HPDE6-E6E7 (cell line): Measurements from ENCODE around the gene RIMBP3B.
"Not testable (repeated sequence)": the region's sequence is repeated elsewhere in the genome, so short reads cannot be mapped to it uniquely, and the experiment has no call there.

Experiments used
- DNase-seq: peaks from one replicate; pipeline ENCODE4 v3.0.0; 2011; ENCODE audit warnings: missing footprints; ENCODE audit errors: extremely low spot score

RIMBP3B gene, protein sequence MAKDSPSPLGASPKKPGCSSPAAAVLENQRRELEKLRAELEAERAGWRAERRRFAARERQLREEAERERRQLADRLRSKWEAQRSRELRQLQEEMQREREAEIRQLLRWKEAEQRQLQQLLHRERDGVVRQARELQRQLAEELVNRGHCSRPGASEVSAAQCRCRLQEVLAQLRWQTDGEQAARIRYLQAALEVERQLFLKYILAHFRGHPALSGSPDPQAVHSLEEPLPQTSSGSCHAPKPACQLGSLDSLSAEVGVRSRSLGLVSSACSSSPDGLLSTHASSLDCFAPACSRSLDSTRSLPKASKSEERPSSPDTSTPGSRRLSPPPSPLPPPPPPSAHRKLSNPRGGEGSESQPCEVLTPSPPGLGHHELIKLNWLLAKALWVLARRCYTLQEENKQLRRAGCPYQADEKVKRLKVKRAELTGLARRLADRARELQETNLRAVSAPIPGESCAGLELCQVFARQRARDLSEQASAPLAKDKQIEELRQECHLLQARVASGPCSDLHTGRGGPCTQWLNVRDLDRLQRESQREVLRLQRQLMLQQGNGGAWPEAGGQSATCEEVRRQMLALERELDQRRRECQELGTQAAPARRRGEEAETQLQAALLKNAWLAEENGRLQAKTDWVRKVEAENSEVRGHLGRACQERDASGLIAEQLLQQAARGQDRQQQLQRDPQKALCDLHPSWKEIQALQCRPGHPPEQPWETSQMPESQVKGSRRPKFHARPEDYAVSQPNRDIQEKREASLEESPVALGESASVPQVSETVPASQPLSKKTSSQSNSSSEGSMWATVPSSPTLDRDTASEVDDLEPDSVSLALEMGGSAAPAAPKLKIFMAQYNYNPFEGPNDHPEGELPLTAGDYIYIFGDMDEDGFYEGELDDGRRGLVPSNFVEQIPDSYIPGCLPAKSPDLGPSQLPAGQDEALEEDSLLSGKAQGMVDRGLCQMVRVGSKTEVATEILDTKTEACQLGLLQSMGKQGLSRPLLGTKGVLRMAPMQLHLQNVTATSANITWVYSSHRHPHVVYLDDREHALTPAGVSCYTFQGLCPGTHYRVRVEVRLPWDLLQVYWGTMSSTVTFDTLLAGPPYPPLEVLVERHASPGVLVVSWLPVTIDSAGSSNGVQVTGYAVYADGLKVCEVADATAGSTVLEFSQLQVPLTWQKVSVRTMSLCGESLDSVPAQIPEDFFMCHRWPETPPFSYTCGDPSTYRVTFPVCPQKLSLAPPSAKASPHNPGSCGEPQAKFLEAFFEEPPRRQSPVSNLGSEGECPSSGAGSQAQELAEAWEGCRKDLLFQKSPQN (N-terminal part only)

DNA sequence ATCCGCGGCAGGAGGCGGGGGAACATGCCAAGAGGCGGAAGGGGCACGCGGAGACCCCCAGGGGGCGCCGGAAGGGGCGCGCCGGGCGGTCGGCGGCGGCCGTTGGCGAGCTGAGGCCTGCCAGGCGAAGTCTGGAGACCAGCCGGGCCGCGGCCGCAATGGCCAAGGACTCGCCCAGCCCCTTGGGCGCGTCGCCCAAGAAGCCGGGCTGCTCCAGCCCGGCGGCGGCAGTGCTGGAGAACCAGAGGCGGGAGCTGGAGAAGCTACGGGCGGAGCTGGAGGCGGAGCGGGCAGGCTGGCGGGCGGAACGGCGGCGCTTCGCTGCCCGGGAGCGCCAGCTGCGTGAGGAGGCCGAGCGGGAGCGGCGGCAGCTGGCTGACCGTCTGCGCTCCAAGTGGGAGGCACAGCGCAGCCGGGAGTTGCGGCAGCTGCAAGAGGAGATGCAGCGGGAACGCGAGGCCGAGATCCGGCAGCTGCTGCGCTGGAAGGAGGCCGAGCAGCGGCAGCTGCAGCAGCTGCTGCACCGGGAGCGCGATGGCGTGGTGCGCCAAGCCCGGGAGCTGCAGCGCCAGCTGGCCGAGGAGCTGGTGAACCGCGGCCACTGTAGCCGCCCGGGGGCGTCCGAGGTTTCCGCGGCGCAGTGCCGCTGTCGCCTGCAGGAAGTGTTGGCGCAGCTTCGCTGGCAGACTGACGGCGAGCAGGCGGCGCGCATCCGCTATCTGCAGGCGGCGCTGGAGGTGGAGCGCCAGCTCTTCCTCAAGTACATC is at the start of gene RIMBP3B:
RIMBP3B (plus strand) TSS at position 51 of the 767 bp plus-strand sequence; CDS start at position 159, 108 bp downstream.
- DNase-seq = not testable (repeated sequence)

DNA sequence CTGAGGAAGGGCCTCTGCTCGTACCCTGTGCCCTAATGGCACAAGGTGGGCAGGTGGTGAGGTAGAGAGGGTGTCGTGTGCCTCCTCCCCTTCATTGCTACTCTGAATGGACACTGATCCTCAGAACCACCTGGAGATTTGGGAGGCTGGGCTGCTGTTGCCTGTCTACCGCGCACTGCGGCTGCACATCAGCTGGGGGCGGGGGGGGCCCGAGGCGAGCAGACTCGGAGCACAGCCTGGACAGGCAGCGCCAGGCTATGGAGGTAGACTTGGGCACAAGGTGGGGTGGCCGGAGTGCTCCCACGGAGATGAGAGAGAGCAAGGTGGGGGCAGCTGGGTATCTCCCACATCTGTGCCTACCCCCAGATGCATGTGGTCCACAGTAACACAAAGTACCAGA is 26.0 kb upstream of the RIMBP3B start:
- not testable (repeated sequence) for DNase-seq

DNA sequence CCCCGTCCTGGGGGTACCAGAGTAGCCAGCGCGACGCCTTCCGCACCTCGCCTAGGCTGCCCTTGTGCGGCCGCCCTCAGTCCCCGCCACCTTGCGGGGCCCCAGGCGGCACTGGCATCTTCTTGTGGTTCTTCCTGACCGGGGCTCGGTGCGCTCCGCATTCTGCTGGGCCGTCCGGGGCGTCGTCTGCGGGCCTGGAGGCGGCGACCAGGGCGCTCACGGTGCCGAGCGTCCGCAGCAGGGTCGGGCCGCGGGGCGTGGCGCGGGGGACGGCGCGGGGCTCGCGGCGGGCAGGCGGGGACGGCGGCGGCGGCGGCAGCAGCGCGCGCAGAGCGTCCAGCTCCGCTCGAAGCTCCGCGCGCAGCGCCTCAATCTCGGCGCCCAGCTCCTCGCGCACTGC is 23.0 kb upstream of the RIMBP3B start:
- DNase-seq = not testable (repeated sequence)

DNA sequence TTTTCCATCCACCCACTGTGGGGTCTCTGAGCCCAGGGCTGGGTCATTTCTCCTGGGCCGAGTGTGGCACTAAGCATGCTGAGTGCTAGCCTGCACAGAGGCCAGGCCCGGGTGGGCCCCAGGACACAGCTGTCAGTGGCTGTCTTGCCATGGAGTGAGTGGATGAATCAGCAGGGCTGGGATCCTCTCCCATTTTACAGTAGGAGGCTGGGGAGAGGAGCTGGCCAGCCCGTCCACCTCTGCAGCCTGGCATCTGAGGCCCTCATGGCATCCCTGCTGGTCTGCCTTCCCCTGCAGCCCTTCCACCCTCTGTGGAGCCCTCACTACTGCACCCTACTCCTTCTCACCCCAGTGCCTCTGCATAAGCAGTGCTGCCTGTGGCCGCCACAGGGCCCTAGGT is 21.1 kb upstream of the RIMBP3B start:
- DNase-seq = not testable (repeated sequence)

DNA sequence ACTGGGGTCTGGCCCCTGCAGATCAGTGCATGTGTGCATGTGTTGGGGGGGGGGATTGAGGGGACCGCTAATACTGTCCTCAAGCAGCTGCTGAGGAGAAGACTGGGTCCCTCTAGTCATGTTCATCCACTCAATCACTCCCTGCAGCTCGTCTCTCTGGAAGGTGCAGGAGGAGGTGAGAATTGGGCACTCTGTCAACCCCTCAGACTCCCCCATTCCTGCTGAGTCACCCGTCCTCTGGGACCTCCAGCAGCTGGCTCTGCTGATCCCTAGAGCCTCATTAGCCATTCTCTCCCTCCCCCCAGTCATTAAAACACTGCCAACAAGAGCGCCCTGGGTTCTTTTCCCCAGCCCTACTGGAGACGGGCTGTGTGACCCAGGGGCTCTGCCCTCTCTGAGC is 20.5 kb upstream of the RIMBP3B start:
- not testable (repeated sequence) for DNase-seq

DNA sequence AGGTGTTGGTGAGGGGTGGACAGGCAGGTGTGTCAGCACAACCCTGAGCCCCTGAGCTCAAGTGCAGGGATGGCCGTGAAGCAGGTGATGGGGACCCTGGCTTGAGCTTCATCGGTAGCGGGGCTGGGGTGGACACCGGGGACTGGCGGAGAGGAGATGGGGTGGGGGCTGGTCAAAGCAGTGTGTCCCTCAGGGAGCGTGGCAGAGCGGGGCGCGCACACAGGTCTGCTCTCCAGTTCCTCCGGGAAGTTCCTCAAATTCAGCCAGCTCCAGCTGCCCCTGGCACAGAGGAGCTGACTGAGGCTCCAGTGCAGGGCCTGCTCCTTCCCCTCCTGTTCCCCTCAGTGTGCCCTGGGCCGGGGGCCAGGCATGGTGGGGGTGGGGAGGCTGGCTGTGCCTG is 19.7 kb upstream of the RIMBP3B start:
- not testable (repeated sequence) for DNase-seq

DNA sequence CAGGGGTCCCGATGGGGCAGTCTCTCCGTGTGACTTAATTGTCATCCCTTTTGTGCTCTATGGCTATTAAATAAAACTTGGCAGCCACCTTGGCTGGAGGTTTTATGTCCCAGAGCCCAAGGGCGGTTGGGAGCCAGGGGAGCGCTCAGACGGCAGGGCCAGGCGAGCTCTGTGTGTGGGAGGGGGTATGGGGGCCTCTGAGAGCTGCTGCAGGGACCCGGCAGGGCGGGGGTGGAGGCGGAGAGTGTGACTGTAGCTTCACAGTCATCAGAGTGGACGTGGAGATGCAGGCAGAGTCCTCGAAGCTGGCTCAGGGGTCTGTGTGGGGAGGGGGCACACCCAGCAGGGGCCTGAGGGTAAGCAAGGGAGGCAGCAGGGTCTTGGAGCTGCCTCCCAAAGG is 19.2 kb upstream of the RIMBP3B start:
- DNase-seq = not testable (repeated sequence)

DNA sequence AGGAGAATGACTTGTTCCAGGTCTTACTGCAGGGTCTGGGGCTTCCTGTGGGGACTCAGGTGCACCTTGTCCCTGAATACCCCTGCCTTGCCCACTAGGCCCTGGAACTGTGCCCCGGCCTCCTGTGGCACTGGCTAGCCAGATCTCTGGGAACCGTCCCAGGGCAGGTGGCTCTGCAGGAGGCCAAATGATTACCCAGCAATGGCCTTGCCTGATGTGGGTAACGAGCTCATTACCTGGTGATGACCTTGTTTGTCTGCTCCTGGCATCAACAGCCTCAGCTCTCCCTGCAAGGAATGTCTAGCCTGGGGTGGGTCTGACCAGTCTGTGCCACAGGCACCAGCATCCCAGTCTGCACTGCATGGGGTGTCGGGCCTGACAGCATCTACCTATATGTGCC is 18.2 kb upstream of the RIMBP3B start:
- not testable (repeated sequence) for DNase-seq

DNA sequence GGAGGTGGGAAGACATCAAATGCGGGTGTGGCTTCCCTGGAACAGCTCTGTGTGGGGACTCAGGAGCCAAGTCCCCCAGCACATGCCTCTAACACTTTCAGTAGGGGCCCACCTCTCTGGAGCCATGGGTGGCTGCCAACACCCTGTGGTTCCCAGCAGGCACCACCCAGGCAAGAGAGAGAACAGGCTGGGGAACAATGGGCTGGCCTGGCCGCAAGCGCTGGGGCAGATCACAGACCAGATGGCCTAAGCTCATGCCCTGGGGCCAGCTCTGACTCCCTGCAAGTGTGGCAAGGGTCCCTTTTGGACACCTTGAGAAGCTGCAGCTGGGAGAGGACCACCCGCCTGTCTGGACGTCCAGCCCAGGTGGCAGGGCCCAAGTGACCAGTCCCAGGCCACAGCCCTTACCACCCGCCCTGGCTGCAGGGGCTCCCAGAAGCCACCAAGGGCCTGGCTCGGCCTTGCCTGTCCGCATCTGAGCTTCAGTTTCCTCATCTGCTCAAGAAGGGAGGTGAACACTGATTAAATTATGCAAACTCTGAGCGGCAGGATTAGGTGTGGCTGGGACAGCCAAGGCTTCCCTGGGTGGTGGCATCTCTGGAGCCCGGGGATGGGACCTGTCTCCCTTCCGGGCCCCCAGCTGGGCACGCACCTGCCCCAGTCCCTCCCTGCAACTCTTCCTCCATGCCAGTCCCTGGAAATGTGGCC is 14.8 kb upstream of the RIMBP3B start:
- DNase-seq = not testable (repeated sequence)

DNA sequence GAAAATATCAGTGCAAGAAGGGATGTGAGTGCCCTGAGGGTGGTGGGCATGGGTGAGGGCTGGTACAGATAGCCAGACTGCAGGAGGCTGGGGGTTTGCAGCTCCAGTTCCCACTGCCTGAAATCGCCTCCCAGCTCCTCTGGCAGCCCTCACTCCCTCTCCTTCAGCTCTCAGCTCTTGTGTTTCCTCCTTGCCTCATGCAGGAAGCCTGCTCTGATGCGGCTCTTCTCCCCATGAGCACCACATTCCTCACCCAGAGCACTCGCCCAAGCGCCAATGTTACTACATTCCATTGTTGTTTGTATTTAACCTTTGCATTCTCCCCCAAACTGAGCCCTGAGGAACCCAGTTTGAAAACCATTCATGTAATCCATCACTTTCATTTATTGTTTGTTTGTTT is 7.7 kb upstream of the RIMBP3B start:
- DNase-seq = not testable (repeated sequence)

DNA sequence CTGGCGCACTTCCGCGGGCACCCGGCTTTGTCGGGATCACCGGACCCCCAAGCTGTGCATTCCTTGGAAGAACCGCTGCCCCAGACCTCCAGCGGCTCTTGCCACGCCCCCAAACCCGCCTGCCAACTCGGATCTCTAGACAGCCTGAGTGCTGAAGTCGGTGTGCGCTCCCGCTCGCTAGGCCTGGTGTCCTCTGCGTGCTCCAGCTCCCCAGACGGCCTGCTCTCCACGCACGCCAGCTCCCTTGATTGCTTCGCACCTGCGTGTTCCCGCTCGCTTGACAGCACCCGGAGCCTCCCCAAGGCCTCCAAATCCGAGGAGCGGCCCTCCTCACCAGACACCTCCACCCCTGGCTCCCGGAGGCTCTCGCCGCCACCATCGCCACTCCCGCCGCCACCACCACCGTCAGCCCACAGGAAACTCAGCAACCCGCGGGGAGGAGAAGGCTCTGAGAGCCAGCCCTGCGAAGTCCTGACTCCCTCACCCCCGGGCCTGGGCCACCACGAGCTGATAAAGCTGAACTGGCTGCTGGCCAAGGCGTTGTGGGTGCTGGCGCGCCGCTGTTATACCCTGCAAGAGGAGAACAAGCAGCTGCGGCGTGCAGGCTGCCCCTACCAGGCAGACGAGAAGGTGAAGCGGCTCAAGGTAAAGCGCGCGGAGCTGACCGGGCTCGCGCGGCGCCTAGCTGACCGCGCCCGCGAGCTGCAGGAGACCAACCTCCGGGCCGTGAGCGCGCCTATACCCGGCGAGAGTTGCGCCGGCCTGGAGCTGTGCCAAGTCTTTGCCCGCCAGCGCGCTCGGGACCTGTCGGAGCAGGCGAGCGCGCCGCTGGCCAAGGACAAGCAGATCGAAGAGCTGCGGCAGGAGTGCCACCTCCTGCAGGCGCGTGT is 1.2 kb downstream of the RIMBP3B start:
- not testable (repeated sequence) for DNase-seq

DNA sequence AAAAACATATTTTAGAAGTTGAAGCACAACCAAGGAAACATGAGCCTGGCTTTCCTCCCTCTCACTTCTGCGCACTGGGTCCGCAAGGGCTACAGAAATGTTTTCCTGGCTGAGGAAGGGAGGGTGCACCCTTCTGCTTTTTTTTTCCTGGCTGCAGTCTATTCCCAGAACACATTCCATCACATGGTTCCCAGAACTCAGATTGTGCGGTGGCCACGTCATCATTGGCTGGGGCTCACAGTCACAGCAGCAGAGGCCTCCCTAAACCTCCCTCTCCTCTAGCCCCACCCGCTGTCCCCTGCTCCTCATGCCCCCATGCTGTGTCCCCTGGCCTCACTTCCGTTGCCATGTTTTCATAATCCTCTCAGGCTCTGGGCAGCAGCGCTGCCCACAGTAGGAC is 5.9 kb downstream of the RIMBP3B start:
- not testable (repeated sequence) for DNase-seq

DNA sequence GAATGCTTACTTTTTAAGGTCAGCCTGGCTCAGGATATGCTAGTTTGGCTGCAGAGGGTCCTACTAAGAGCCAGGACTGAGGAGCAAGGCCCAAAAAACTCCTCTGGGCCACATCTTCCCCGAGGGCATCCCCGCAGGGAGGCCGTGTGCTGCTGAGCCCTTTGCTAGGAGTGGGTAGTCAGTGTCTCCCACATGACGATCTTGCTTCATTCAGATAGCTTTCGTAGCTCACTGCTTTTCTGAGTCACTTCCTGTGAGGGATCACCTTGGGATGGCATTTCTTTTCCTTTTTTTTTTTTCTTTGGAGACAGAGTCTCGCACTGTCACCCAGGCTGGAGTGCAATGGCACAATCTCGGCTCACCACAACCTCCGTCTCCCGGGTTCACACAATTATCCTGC is 6.5 kb downstream of the RIMBP3B start:
- not testable (repeated sequence) for DNase-seq

DNA sequence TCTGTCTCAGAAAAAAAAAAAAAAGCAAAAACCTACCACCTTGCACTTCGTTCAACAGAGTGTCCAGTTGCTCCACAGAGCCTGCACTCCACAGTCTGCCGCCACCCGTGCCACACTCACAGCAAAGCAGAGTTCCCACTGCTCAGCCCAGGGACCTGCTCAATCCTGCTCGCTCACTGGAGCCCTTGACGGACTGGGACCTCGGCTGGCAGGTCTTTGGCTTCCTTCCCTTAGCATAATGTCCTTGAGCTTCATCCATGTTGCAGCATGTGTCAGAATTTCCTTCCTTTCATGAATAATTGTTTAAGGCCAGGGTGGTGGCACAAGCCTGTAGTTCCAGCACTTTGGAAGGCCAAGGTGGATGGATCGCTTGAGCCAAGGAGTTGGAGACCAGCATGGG is 11.1 kb downstream of the RIMBP3B start:
- not testable (repeated sequence) for DNase-seq

DNA sequence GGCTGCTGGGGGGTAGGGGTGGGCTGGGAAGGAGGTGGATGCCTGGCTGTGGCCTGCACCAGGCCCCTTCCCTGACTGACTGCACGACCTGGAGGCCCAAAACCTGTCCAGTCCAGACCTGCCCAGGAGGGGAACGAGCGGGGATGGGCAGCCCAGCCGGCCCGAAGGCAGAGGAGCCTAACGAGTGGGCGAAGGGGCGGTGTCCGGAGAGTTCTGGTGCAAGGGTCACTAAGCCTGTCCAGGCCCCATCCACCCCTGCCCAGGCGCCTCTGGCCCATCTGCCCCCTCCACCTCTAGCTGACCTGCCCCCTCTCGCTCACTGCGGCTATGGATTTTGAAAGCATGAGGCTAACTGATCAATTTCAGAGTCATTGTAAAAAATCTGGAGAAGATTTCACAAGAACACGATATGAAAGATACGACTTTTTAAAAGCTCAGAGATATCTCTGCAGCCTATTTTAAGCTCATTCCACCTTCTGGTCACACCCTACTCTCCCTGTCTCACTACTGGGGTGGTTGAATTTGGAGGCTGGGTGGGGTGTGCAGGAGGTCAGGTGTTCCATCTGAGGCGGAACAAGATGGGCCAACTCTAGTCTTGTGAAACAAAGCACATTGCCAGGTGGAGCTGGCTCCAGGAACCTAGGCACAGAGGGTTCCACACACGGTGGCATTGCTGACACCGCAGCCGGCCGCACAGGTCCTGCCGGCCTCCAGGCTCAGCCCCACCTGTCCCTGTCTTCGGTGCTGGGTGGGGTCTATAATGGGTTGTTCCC is 17.8 kb downstream of the RIMBP3B start:
- not testable (repeated sequence) for DNase-seq

DNA sequence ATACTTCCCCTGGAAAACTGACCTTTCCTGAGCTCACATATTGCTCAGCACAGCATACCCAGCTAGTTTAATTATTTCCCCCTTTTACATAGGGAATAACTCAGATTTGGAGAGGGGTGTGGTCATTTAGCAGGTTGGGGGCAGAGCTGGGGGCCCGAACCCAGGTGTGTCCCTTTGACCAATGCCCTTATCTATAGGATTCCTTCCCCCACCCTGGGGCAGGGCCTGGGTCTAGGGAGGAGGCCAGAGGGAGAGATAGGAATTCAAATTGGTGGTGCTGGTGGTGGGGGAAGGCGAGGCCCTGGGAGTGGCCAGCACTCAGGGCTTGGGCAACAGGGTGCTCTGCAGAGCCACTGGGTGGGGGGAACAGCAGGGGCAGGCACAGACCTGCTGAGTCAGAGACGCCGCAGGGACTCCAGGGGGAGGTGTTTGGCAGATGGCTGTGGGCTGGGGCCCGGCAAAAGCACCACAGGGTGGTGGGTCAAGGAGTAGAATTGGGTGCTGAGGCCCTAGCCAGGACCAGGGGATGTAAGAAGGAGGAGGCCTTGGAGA is 19.3 kb downstream of the RIMBP3B start:
- DNase-seq = not testable (repeated sequence)

DNA sequence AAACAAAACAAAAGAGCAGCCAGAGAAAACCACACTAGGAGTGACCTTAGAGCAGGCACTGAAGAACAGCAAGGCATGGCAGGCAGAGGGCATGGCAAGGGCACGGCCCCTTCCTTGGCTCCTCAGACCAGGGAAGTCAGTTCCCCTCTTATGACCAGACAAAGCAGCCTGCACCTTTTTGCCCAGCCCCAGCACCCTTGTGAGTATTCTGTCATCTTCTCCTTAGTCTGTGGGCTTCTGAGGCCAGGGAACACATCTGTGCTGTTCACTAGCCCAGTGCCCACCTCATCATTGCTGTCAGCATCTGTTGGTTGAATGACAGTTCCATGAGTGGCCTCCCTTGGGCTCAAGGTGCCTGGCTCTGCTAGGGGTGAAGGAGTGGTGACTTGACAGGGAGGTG is 23.6 kb downstream of the RIMBP3B start:
- not testable (repeated sequence) for DNase-seq

DNA sequence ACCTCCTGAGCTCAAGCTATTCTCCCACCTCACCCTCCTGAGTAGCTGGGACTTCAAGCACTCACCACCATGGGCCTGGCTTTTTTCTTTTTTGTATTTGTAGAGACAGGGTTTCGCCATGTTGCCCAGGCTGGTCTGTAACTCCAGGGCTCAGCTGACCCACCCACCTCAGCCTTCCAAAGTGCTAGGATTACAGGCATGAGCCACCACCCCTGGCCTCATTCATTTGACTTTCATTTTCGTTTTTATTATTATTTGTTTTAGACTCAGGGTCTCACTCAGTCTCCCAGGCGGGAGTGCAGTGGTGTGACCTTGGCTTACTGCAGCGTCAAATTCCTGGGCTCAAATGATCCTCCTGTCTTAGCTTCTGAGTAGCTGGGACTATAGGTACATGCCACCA is 24.2 kb downstream of the RIMBP3B start:
- DNase-seq = not testable (repeated sequence)
